A549 (cell line): ENCODE measurements around the gene DAD1.

ENCODE experiments used
- EHMT2 ChIP-seq: fragments of 200-600 bp; sonication (generic); IDR thresholded peaks from 2 replicates; pipeline ENCODE4 v1.6.1; 2016; ENCODE audit warnings: antibody characterized with exemption, low read depth, mild to moderate bottlenecking, moderate library complexity
- EP300 ChIP-seq, 2 experiments: fragments of >200 bp; sonication (Bioruptor Twin); formaldehyde crosslinking; IDR thresholded peaks; 2 replicates in 1 of 2; 3 replicates in 1 of 2; pipeline ENCODE4 v1.6.1; 2016 to 2017
- JUN ChIP-seq, 2 experiments: fragments of >200 bp; sonication (Bioruptor Twin); formaldehyde crosslinking; IDR thresholded peaks; 2 replicates in 1 of 2; 3 replicates in 1 of 2; pipeline ENCODE4 v1.6.1; 2016 to 2017
- MAFK ChIP-seq: fragments of 450-650 bp; IDR thresholded peaks from 2 replicates; pipeline ENCODE4 v1.6.1; 2014; ENCODE audit not compliant: partially characterized antibody
- POLR2A ChIP-seq: IDR thresholded peaks from 2 replicates; pipeline ENCODE4 v1.6.1; 2012; ENCODE audit warnings: mild to moderate bottlenecking, low read length
- RAD21 ChIP-seq, 2 experiments: fragments of >200 bp in 1 of 2; sonication (Bioruptor Twin) in 1 of 2; formaldehyde crosslinking in 1 of 2; IDR thresholded peaks in 1 of 2; conservative IDR thresholded peaks in 1 of 2; 2 replicates in 1 of 2; 3 replicates in 1 of 2; pipeline ENCODE4 v1.6.1; 2012 to 2018; ENCODE audit warnings: inconsistent platforms in 1 of 2
- RARB ChIP-seq: fragments of 250-450 bp; sonication (Bioruptor Pico); IDR thresholded peaks from 2 replicates; pipeline ENCODE4 v1.8.0; 2021; ENCODE audit warnings: mild to moderate bottlenecking, moderate library complexity
- RCOR1 ChIP-seq: fragments of 150-350 bp; IDR thresholded peaks from 2 replicates; pipeline ENCODE4 v1.6.1; 2014; ENCODE audit warnings: antibody characterized with exemption, low read length, low read depth
- TP53 ChIP-seq: fragments of 250-450 bp; sonication (Bioruptor Pico); IDR thresholded peaks from 2 replicates; pipeline ENCODE4 v1.5.0; 2021; ENCODE audit warnings: mild to moderate bottlenecking, moderate library complexity
- TF ChIP-seq, protein P1 (sequence below): fragments of >200 bp; sonication (Bioruptor Twin); formaldehyde crosslinking; IDR thresholded peaks from 3 replicates; pipeline ENCODE4 v1.5.1; 2016
- TF ChIP-seq, protein P2 (sequence below): IDR thresholded peaks from 2 replicates; pipeline ENCODE4 v1.6.1; 2012
- TF ChIP-seq, protein P3 (sequence below): IDR thresholded peaks from 2 replicates; pipeline ENCODE4 v1.6.1; 2012

DNA sequence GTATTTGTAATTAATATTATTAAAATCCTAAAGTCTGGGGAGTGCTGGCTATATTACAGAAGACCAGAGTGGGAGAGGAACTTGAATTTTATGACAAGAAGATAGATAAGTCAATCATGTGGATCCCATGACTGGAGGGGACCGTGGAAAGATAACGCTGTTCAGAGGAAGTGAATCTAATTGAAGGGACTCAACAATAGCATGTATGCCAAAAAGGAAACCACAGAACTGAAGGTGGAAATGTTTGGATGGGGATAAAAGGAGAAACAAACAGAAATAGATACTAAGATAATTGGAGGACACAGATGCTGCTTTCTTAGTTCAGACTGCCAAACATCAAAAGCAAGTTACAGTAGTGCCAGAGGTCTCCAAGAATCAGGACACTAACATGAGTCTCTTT, 34.0 kb upstream of the DAD1 start:
- TF ChIP-seq, protein P1, sequence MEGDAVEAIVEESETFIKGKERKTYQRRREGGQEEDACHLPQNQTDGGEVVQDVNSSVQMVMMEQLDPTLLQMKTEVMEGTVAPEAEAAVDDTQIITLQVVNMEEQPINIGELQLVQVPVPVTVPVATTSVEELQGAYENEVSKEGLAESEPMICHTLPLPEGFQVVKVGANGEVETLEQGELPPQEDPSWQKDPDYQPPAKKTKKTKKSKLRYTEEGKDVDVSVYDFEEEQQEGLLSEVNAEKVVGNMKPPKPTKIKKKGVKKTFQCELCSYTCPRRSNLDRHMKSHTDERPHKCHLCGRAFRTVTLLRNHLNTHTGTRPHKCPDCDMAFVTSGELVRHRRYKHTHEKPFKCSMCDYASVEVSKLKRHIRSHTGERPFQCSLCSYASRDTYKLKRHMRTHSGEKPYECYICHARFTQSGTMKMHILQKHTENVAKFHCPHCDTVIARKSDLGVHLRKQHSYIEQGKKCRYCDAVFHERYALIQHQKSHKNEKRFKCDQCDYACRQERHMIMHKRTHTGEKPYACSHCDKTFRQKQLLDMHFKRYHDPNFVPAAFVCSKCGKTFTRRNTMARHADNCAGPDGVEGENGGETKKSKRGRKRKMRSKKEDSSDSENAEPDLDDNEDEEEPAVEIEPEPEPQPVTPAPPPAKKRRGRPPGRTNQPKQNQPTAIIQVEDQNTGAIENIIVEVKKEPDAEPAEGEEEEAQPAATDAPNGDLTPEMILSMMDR, result no peak
- TF ChIP-seq TP53 (CRISPR knock-in tag), result no peak
- TF ChIP-seq, protein P2, sequence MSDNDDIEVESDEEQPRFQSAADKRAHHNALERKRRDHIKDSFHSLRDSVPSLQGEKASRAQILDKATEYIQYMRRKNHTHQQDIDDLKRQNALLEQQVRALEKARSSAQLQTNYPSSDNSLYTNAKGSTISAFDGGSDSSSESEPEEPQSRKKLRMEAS, result no peak
- TF ChIP-seq MAFK, result no peak
- no peak for TF ChIP-seq POLR2A
- no peak for TF ChIP-seq RAD21 (conservative IDR thresholded peaks at IDR 0.05 in 1 of 2, IDR thresholded peaks at IDR 0.05 in 1 of 2)
- no peak for TF ChIP-seq RCOR1
- TF ChIP-seq EHMT2, result no peak
- TF ChIP-seq EP300 (IDR thresholded peaks at IDR 0.05), result no peak
- TF ChIP-seq JUN (IDR thresholded peaks at IDR 0.05), result no peak
- TF ChIP-seq RARB (CRISPR knock-in tag), result no peak
- TF ChIP-seq, protein P3, sequence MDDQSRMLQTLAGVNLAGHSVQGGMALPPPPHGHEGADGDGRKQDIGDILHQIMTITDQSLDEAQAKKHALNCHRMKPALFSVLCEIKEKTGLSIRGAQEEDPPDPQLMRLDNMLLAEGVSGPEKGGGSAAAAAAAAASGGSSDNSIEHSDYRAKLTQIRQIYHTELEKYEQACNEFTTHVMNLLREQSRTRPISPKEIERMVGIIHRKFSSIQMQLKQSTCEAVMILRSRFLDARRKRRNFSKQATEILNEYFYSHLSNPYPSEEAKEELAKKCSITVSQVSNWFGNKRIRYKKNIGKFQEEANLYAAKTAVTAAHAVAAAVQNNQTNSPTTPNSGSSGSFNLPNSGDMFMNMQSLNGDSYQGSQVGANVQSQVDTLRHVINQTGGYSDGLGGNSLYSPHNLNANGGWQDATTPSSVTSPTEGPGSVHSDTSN, result no peak
